CD4-positive, alpha-beta T cell (primary cell): ENCODE measurements around the gene ARMC9. TPM values are rescaled to one million over a fixed set of nuclear protein-coding genes. Genes with fewer than 3 reads are reported as not detected.
A peak's percentile ranks its signal among the peaks of the same experiment; 100 is the strongest.

ENCODE experiments used
- ATAC-seq: fragments of 200-7000 bp; cut with Tn5 transposase; one replicate; pipeline ENCODE4 v1.10.0; 2022; ENCODE audit warnings: mild to moderate bottlenecking; ENCODE audit not compliant: poor library complexity
- CTCF ChIA-PET: fragments of 350-600 bp; sonication (Branson Sonifier 250); formaldehyde crosslinking; loops from one replicate; lab custom pipeline; 2021; ENCODE audit warnings: antibody characterized with exemption, inconsistent platforms; lab: Charles Lee
- POLR2A ChIA-PET: fragments of 350-600 bp; sonication (Branson Sonifier 250); formaldehyde crosslinking; loops from one replicate; lab custom pipeline; 2021; ENCODE audit warnings: antibody characterized with exemption, inconsistent platforms; lab: Charles Lee
- DNase-seq, 14 experiments: peaks; one replicate each; pipeline ENCODE4 v3.0.0-alpha.2; 2013 to 2020; ENCODE audit warnings: mixed read lengths in 2 of 14
- H3K27ac ChIP-seq, 2 donors: one replicate each; pipeline versions ENCODE4 v1.5.1 to v1.7.0; 2013; ENCODE audit warnings: low read length in 2 of 2, low read depth in 1 of 2, mild to moderate bottlenecking in 1 of 2
- H3K27me3 ChIP-seq, 2 experiments: 1 replicate in 1 of 2; 2 replicates in 1 of 2; pipeline versions ENCODE4 v1.6.1 to v1.7.0; 2013; ENCODE audit warnings: low read length in 2 of 2, control low read depth in 1 of 2, mild to moderate bottlenecking in 1 of 2, moderate library complexity in 1 of 2; ENCODE audit not compliant: insufficient read depth in 2 of 2, control insufficient read depth in 1 of 2
- H3K36me3 ChIP-seq: one replicate; pipeline ENCODE4 v1.6.1; 2013; ENCODE audit warnings: low read length, control low read depth; ENCODE audit not compliant: insufficient read depth
- H3K4me1 ChIP-seq: one replicate; pipeline ENCODE4 v1.6.1; 2013; ENCODE audit warnings: low read length, control low read depth; ENCODE audit not compliant: insufficient read depth
- H3K4me3 ChIP-seq: one replicate; pipeline ENCODE4 v1.5.1; 2013; ENCODE audit warnings: mild to moderate bottlenecking, low read length, moderate library complexity
- H3K9me3 ChIP-seq, 2 experiments: 1 replicate in 1 of 2; 2 replicates in 1 of 2; pipeline versions ENCODE4 v1.6.1 to v1.7.0; 2013; ENCODE audit warnings: low read length in 2 of 2, mild to moderate bottlenecking in 2 of 2, control low read depth in 1 of 2, moderate library complexity in 1 of 2; ENCODE audit not compliant: control insufficient read depth in 1 of 2, insufficient read depth in 1 of 2
- H3K27ac Mint-ChIP-seq: one replicate; pipeline ENCODE4 v1.8.0; 2020; ENCODE audit warnings: mixed read lengths
- H3K27me3 Mint-ChIP-seq: one replicate; pipeline ENCODE4 v1.8.0; 2021; ENCODE audit warnings: mixed read lengths
- H3K36me3 Mint-ChIP-seq: one replicate; pipeline ENCODE4 v1.8.0; 2021; ENCODE audit warnings: low read depth, mixed read lengths
- H3K4me1 Mint-ChIP-seq: one replicate; pipeline ENCODE4 v1.8.0; 2021; ENCODE audit warnings: low read depth, mixed read lengths
- H3K4me3 Mint-ChIP-seq: one replicate; pipeline ENCODE4 v1.8.0; 2020; ENCODE audit warnings: mild to moderate bottlenecking, mixed read lengths
- H3K9me3 Mint-ChIP-seq: one replicate; pipeline ENCODE4 v1.8.0; 2020; ENCODE audit warnings: mixed read lengths
- intact Hi-C, 2 experiments: fragments of 100-400 bp; cut with DNase I in 1 of 2; cut with micrococcal nuclease in 1 of 2; formaldehyde crosslinking; loops; one replicate each; pipeline versions ENCODE4 v1.15.1 to v1.9.0; 2023 to 2025; cut with DNase I, micrococcal nuclease
- total RNA-seq, 174 experiments: library from RNA in 2 of 174; stranded (reverse) in 2 of 174; gene quantifications; one replicate each; pipeline ENCODE4 v1.2.3 and lab custom pipeline; 2021 to 2026
- TF ChIP-seq, protein P1 (sequence below): fragments of 200-600 bp; IDR thresholded peaks from one replicate; pipeline ENCODE4 v1.8.0; 2022; ENCODE audit warnings: antibody characterized with exemption, mild to moderate bottlenecking

The ARMC9 gene
- total RNA-seq, 2 experiments from 2014 or later, result 0.16 to 0.42 TPM

DNA sequence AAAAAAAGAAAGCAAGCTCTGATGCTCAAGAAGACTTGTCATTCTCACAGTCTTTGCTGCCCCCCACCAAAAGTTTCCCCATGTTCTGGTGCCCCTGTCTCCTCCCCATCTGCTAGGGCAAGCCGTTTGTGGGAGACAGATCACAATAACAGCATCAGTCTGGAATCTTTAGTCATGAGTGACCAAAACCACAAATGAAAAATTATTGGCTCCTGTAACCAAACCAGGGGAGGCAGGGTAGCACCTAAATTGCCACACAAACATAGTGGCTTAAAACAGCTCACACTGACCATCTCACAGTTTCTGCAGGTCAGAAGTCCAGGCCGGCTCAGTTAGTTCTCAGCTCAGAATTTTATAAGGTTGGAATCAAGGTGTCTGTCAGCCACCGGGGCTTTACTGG lies 188.0 kb downstream of the ARMC9 start:
- Mint-ChIP-seq H3K36me3 (no peaks in the 10 kb centered on the region), H3K9me3 (peaks cover 7% of the 10 kb centered on the region), H3K4me1 (no peaks in the 10 kb centered on the region), H3K4me3 (no peak overlapping the region), H3K27me3 (peaks cover 7% of the 10 kb centered on the region), H3K27ac (no peak overlapping the region)
- peaks cover 3 to 36% of the 10 kb centered on the region in 2 experiments for H3K9me3 ChIP-seq
- H3K4me3 ChIP-seq, result no peak overlapping the region
- intact Hi-C loops, result no loop called here
- ChIA-PET POLR2A (no interaction called here), CTCF (no interaction called here)
- DNase-seq (no peak), ATAC-seq (no peak)
- no peaks in the 10 kb centered on the region for H3K36me3 ChIP-seq
- H3K4me1 ChIP-seq, result no peaks in the 10 kb centered on the region
- no peak overlapping the region for H3K27ac ChIP-seq
- TF ChIP-seq, protein P1, sequence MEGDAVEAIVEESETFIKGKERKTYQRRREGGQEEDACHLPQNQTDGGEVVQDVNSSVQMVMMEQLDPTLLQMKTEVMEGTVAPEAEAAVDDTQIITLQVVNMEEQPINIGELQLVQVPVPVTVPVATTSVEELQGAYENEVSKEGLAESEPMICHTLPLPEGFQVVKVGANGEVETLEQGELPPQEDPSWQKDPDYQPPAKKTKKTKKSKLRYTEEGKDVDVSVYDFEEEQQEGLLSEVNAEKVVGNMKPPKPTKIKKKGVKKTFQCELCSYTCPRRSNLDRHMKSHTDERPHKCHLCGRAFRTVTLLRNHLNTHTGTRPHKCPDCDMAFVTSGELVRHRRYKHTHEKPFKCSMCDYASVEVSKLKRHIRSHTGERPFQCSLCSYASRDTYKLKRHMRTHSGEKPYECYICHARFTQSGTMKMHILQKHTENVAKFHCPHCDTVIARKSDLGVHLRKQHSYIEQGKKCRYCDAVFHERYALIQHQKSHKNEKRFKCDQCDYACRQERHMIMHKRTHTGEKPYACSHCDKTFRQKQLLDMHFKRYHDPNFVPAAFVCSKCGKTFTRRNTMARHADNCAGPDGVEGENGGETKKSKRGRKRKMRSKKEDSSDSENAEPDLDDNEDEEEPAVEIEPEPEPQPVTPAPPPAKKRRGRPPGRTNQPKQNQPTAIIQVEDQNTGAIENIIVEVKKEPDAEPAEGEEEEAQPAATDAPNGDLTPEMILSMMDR, result no peak
- no peaks in the 10 kb centered on the region for H3K27me3 ChIP-seq

DNA sequence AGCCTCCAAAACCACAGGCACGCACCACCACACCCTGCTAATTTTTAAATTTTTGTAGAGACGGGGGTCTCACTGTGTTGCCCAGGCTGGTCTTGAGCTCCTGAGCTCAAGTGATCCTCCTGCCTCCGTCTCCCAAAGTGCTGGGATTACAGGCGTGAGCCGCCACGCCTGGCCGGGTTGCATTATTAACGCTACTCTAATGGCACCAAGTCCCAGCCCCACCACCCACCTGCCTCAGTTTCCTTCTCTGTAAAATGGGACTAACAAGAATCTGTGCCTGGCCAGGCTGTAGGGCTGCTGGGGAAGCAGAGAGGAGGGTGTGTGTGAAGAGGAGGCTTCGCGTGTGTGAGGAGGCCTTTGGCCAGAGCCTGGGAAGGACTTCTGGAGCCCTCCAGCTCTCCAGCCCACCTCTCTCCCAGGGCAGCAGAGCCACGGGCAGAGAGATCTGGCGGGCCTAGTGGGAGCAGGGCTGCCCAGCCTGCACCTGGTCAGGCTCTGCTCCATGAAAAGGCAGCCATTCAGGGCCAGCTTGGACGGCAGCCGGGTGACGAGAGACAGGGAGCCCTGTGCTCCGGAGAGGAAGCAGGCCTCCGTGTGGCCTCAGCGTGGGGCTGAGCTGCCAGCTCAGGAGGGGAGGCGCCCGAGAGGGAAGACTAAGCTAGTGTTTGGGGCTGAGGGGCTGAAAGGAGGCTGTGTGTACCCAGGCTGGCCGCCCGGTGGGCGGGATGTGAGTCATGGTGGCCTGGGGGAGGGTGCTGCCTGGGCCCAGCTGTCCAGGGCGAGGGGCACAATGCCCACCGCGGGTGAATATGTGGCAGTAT lies 189.7 kb downstream of the ARMC9 start:
- Histone ChIP-seq H3K36me3 (no peaks in the 10 kb centered on the region), H3K4me3 (no peak overlapping the region), H3K4me1 (no peaks in the 10 kb centered on the region), H3K27ac (no peak overlapping the region), H3K9me3 (peaks cover 3 to 27% of the 10 kb centered on the region in 2 experiments), H3K27me3 (no peaks in the 10 kb centered on the region)
- H3K36me3 Mint-ChIP-seq, result no peaks in the 10 kb centered on the region
- ATAC-seq (no peak), DNase-seq (peak in 2 of 14 experiments; percentile 26 to 44)
- POLR2A ChIA-PET, result no interaction called here
- H3K4me1 Mint-ChIP-seq, result no peaks in the 10 kb centered on the region
- peaks cover 7% of the 10 kb centered on the region for H3K9me3 Mint-ChIP-seq
- intact Hi-C loops, result no loop called here
- peaks cover 17% of the 10 kb centered on the region for H3K27me3 Mint-ChIP-seq
- TF ChIP-seq, protein P1, result no peak
- H3K4me3 Mint-ChIP-seq, result no peak overlapping the region
- no peak overlapping the region for H3K27ac Mint-ChIP-seq
- CTCF ChIA-PET, result no interaction called here

DNA sequence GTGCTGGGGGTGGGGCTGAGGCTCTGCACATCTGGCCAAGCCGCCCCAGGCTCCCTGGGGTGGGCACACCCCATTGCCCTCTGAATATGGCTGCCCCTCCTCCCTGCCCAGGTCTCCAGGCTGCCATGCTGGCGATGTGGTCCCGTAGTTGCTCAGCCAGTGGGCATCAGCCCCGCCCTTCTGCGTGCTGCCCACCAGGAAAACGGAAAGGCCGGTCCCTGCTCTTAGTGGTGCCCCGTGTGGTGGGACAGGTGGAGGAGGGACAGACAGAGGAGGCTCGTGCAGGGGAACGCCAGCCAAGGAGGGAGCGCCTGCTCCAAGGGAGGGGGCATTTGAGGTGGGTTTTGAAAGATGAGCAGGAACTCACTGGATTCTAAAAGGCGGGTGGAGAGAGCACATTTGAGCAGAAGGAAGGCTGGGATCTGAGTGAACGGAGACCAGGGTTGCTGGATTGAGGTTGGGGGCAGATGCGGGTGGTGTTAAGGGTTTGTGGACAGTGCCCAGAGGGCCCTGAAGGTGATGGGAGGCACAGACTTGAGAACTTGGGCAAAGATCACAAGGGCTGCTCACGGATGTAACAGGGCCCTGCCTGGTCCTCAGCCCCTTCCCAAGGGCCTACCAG lies 190.4 kb downstream of the ARMC9 start:
- H3K4me1 ChIP-seq, result peaks cover 5% of the 10 kb centered on the region
- peaks cover 24% of the 10 kb centered on the region for H3K27me3 Mint-ChIP-seq
- peaks cover 3 to 20% of the 10 kb centered on the region in 2 experiments for H3K9me3 ChIP-seq
- POLR2A ChIA-PET, result no interaction called here
- ATAC-seq (no peak), DNase-seq (no peak)
- no peaks in the 10 kb centered on the region for H3K36me3 ChIP-seq
- TF ChIP-seq, protein P1, result no peak
- H3K4me3 Mint-ChIP-seq, result no peak overlapping the region
- H3K27ac ChIP-seq, result no peak overlapping the region
- peaks cover 0 to 2% of the 10 kb centered on the region in 2 experiments for H3K27me3 ChIP-seq
- peaks cover 6% of the 10 kb centered on the region for H3K4me1 Mint-ChIP-seq
- no peak overlapping the region for H3K4me3 ChIP-seq
- intact Hi-C loops, result no loop called here
- CTCF ChIA-PET, result no interaction called here
- H3K36me3 Mint-ChIP-seq, result no peaks in the 10 kb centered on the region
- H3K9me3 Mint-ChIP-seq, result peaks cover 7% of the 10 kb centered on the region
- no peak overlapping the region for H3K27ac Mint-ChIP-seq
